CD14-positive monocyte (primary cell): ENCODE results near the gene TGFA. TPM values are rescaled to one million over a fixed set of nuclear protein-coding genes. Genes with fewer than 3 reads are reported as not detected.

Experiments used
- DNase-seq, 3 donors: peaks; one replicate each; pipeline ENCODE4 v3.0.0-alpha.2; 2011 to 2022
- H2AFZ ChIP-seq: 2 replicates; pipeline ENCODE4 v1.6.0; 2012; ENCODE audit warnings: mild to moderate bottlenecking, low read depth, low read length, inconsistent platforms; ENCODE audit not compliant: insufficient read depth, poor library complexity, severe bottlenecking
- H3K27ac ChIP-seq, 2 donors: 1 replicate in 1 of 2; 2 replicates in 1 of 2; pipeline ENCODE4 v1.5.1; 2012 to 2013; ENCODE audit warnings: low read length in 2 of 2, control low read depth in 1 of 2, inconsistent platforms in 1 of 2, low read depth in 1 of 2, mild to moderate bottlenecking in 1 of 2
- H3K27me3 ChIP-seq, 2 donors: one replicate each; pipeline versions ENCODE4 v1.6.0 to v1.6.1; 2011 to 2013; ENCODE audit warnings: low read length in 2 of 2; ENCODE audit not compliant: control insufficient read depth in 2 of 2, insufficient read depth in 2 of 2
- H3K36me3 ChIP-seq, 2 donors: replicated peaks in 1 of 2; 1 replicate in 1 of 2; 2 replicates in 1 of 2; pipeline versions ENCODE4 v1.5.1 to v1.6.1; 2012 to 2013; ENCODE audit warnings: low read length in 2 of 2, control low read depth in 1 of 2, inconsistent platforms in 1 of 2, mild to moderate bottlenecking in 1 of 2; ENCODE audit not compliant: insufficient read depth in 2 of 2, control insufficient read depth in 1 of 2
- H3K4me1 ChIP-seq, 2 donors: 1 replicate in 1 of 2; 2 replicates in 1 of 2; pipeline versions ENCODE4 v1.5.1 to v1.6.1; 2012 to 2013; ENCODE audit warnings: low read length in 2 of 2, control low read depth in 1 of 2, inconsistent platforms in 1 of 2, mild to moderate bottlenecking in 1 of 2, moderate library complexity in 1 of 2; ENCODE audit not compliant: insufficient read depth in 2 of 2, control insufficient read depth in 1 of 2
- H3K4me2 ChIP-seq: replicated peaks from 2 replicates; pipeline ENCODE3; 2012; ENCODE audit warnings: low read length, moderate library complexity, mild to moderate bottlenecking; ENCODE audit not compliant: poor library complexity, severe bottlenecking; ENCODE audit errors: extremely low read depth
- H3K4me3 ChIP-seq, 3 experiments: fragments of 200-600 bp in 1 of 3; sonication (generic) in 1 of 3; replicated peaks in 1 of 3; 1 replicate in 2 of 3; 2 replicates in 1 of 3; pipeline ENCODE4 v1.5.1; 2011 to 2013; ENCODE audit warnings: low read length in 3 of 3, mild to moderate bottlenecking in 3 of 3, control low read depth in 2 of 3, low read depth in 2 of 3, inconsistent platforms in 1 of 3, moderate library complexity in 1 of 3
- H3K79me2 ChIP-seq: 2 replicates; pipeline ENCODE4 v1.6.0; 2012; ENCODE audit warnings: mild to moderate bottlenecking, control low read depth, inconsistent platforms, low read length, moderate library complexity; ENCODE audit not compliant: insufficient read depth
- H3K9ac ChIP-seq: 2 replicates; pipeline ENCODE4 v1.6.0; 2017; ENCODE audit warnings: low read length, mild to moderate bottlenecking; ENCODE audit not compliant: insufficient read depth, poor library complexity, severe bottlenecking
- H3K9me3 ChIP-seq, 2 donors: replicated peaks in 1 of 2; 1 replicate in 1 of 2; 2 replicates in 1 of 2; pipeline versions ENCODE4 v1.5.1 to v1.6.1; 2012 to 2013; ENCODE audit warnings: low read length in 2 of 2, control low read depth in 1 of 2; ENCODE audit not compliant: control insufficient read depth in 1 of 2, insufficient read depth in 1 of 2
- H4K20me1 ChIP-seq: 2 replicates; pipeline ENCODE4 v1.6.0; 2012; ENCODE audit warnings: mild to moderate bottlenecking, low read length, control low read depth, moderate library complexity; ENCODE audit not compliant: insufficient read depth
- H3K27ac Mint-ChIP-seq, 7 donors: one replicate each; pipeline ENCODE4 v1.8.0; 2020; ENCODE audit warnings: mild to moderate bottlenecking in 7 of 7, mixed read lengths in 7 of 7, moderate library complexity in 6 of 7, inconsistent platforms in 2 of 7
- H3K27me3 Mint-ChIP-seq, 3 donors: one replicate each; pipeline ENCODE4 v1.8.0; 2021 to 2022; ENCODE audit warnings: low read depth in 3 of 3, mild to moderate bottlenecking in 3 of 3, mixed read lengths in 3 of 3, moderate library complexity in 3 of 3, inconsistent platforms in 1 of 3
- H3K36me3 Mint-ChIP-seq, 2 donors: one replicate each; pipeline ENCODE4 v1.8.0; 2020; ENCODE audit warnings: mixed read lengths in 2 of 2, inconsistent platforms in 1 of 2, mild to moderate bottlenecking in 1 of 2
- H3K4me1 Mint-ChIP-seq: one replicate; pipeline ENCODE4 v1.8.0; 2020; ENCODE audit warnings: mild to moderate bottlenecking, mixed read lengths
- H3K4me3 Mint-ChIP-seq, 2 donors: one replicate each; pipeline ENCODE4 v1.8.0; 2020; ENCODE audit warnings: mild to moderate bottlenecking in 2 of 2, mixed read lengths in 2 of 2, moderate library complexity in 1 of 2
- H3K9me3 Mint-ChIP-seq, 7 donors: one replicate each; pipeline ENCODE4 v1.8.0; 2020 to 2022; ENCODE audit warnings: mixed read lengths in 7 of 7, mild to moderate bottlenecking in 6 of 7, moderate library complexity in 6 of 7, inconsistent platforms in 2 of 7
- CTCF ChIP-seq: fragments of 200-600 bp; IDR thresholded peaks from one replicate; pipeline ENCODE4 v1.8.0; 2022; ENCODE audit warnings: antibody characterized with exemption, mild to moderate bottlenecking
- WGBS: methylation state at CpG from one replicate; pipeline ENCODE4 v1.1.5; 2013; ENCODE audit warnings: missing lambda C conversion rate; ENCODE audit not compliant: insufficient coverage; 5-methylcytosine and 5-hydroxymethylcytosine counted together
- intact Hi-C, 2 donors: fragments of 100-400 bp; cut with micrococcal nuclease; formaldehyde crosslinking; loops; one replicate each; pipeline versions ENCODE4 v1.15.0 to v1.15.1; 2023
- polyA plus RNA-seq, 3 donors: library from polyadenylated mRNA; depleted of rRNA in 1 of 3; unstranded in 2 of 3; stranded (reverse) in 1 of 3; fragments of 300-500 nt in 2 of 3; fragments of >200 nt in 1 of 3; fragmentation: Illumina TruSeq in 2 of 3; gene quantifications; 1 replicate in 2 of 3; 2 replicates in 1 of 3; pipeline ENCODE4 v1.2.3, GENCODE V29; 2012 to 2021

TGFA gene
- polyA plus RNA-seq, 3 donors = 1.7 to 2.5 (median 1.7) TPM

GRCh38 chr2:70435138-70435537, 118.5 kb downstream of the TGFA start:
- Histone ChIP-seq H3K4me2 (no peak overlapping the region), H3K79me2 (no peaks in the 10 kb centered on the region), H3K27ac (no peak overlapping the region), H3K9ac (no peak overlapping the region), H3K27me3 (peaks cover 0 to 2% of the 10 kb centered on the region in 2 donors), H3K4me1 (peaks cover 0 to 6% of the 10 kb centered on the region in 2 donors), H3K9me3 (no peaks in the 10 kb centered on the region), H4K20me1 (no peaks in the 10 kb centered on the region), H3K36me3 (no peaks in the 10 kb centered on the region), H3K4me3 (no peak overlapping the region), H2AFZ (no peak overlapping the region)
- H3K27ac Mint-ChIP-seq = no peak overlapping the region
- TF ChIP-seq CTCF = no peak
- H3K27me3 Mint-ChIP-seq = peaks cover 0 to 1% (median 1%) of the 10 kb centered on the region in 3 donors
- DNase-seq = no peak
- H3K4me1 Mint-ChIP-seq = peaks cover 6% of the 10 kb centered on the region
- H3K4me3 Mint-ChIP-seq = no peak overlapping the region
- H3K9me3 Mint-ChIP-seq = no peaks in the 10 kb centered on the region
- intact Hi-C loops = no loop called here
- no peaks in the 10 kb centered on the region for H3K36me3 Mint-ChIP-seq
- WGBS = no CpG with 5 or more reads among the region's 1 CpG

- Histone ChIP-seq H3K4me1 (peaks cover 0 to 6% of the 10 kb centered on the region in 2 donors), H2AFZ (no peak overlapping the region), H3K9me3 (no peaks in the 10 kb centered on the region), H3K4me2 (no peak overlapping the region), H3K27me3 (peaks cover 0 to 2% of the 10 kb centered on the region in 2 donors), H4K20me1 (no peaks in the 10 kb centered on the region), H3K27ac (no peak overlapping the region), H3K9ac (no peak overlapping the region), H3K4me3 (no peak overlapping the region), H3K79me2 (no peaks in the 10 kb centered on the region), H3K36me3 (no peaks in the 10 kb centered on the region)
- intact Hi-C loops = no loop called here
- WGBS = no CpG with 5 or more reads among the region's 1 CpG
- TF ChIP-seq CTCF = no peak
- no peaks in the 10 kb centered on the region for H3K36me3 Mint-ChIP-seq
- peaks cover 0 to 1% (median 0%) of the 10 kb centered on the region in 3 donors for H3K27me3 Mint-ChIP-seq
- no peak overlapping the region for H3K4me3 Mint-ChIP-seq
- peaks cover 0 to 4% (median 0%) of the 10 kb centered on the region in 7 donors for H3K9me3 Mint-ChIP-seq
- peaks cover 6% of the 10 kb centered on the region for H3K4me1 Mint-ChIP-seq
- no peak overlapping the region for H3K27ac Mint-ChIP-seq
- DNase-seq = no peak
Measured at GRCh38 chr2:70433315-70433714, 120.3 kb downstream of the TGFA start.
